HG03439 (cell line): ENCODE data around the gene ANKRD11.
A peak's percentile ranks its signal among the peaks of the same experiment; 100 is the strongest.
"Not testable (repeated sequence)": the region's sequence is repeated elsewhere in the genome, so short reads cannot be mapped to it uniquely, and the experiment has no call there.

Experiments
- ATAC-seq: cut with Tn5 transposase; IDR thresholded peaks from one replicate; pipeline ENCODE4 v1.9.1; 2021; ENCODE audit warnings: mild to moderate bottlenecking, moderate library complexity; ENCODE audit not compliant: unreplicated experiment

ANKRD11 gene

GRCh38 chr16:89253548-89254287 lies 236.6 kb downstream of the ANKRD11 start:
- no peak for ATAC-seq

GRCh38 chr16:89248196-89248982 lies 242.0 kb downstream of the ANKRD11 start:
- ATAC-seq, result no peak

GRCh38 chr16:89247734-89248075 lies 242.7 kb downstream of the ANKRD11 start:
- not testable (repeated sequence) for ATAC-seq

- peak; percentile 66 for ATAC-seq
These were observed 243.2 kb downstream of the ANKRD11 start for GRCh38 chr16:89246903-89247733.

- no peak for ATAC-seq
These were observed 243.9 kb downstream of the ANKRD11 start for GRCh38 chr16:89246383-89246902.

- ATAC-seq, result no peak
These were observed 245.6 kb downstream of the ANKRD11 start for GRCh38 chr16:89244754-89245153.

GRCh38 chr16:89244264-89244663 lies 246.1 kb downstream of the ANKRD11 start:
- not testable (repeated sequence) for ATAC-seq

- ATAC-seq, result no peak
These were observed 246.7 kb downstream of the ANKRD11 start for GRCh38 chr16:89243664-89244063.

- ATAC-seq, result no peak
These were observed 247.6 kb downstream of the ANKRD11 start for GRCh38 chr16:89242795-89243200.

- peak; percentile 71 for ATAC-seq
These were observed 249.0 kb downstream of the ANKRD11 start for GRCh38 chr16:89241187-89242007.

- ATAC-seq, result no peak
These were observed 252.6 kb downstream of the ANKRD11 start for GRCh38 chr16:89237733-89238132.

GRCh38 chr16:89233678-89234490 lies 256.5 kb downstream of the ANKRD11 start:
- no peak for ATAC-seq

- no peak for ATAC-seq
These were observed 258.3 kb downstream of the ANKRD11 start for GRCh38 chr16:89232107-89232506.

- ATAC-seq, result no peak
These were observed 260.1 kb downstream of the ANKRD11 start for GRCh38 chr16:89230255-89230654.

- no peak for ATAC-seq
These were observed 265.7 kb downstream of the ANKRD11 start for GRCh38 chr16:89224665-89225064.

- ATAC-seq, result no peak
These were observed 267.4 kb downstream of the ANKRD11 start for GRCh38 chr16:89222931-89223330.

GRCh38 chr16:89221604-89222003 lies 268.8 kb downstream of the ANKRD11 start:
- no peak for ATAC-seq

GRCh38 chr16:89219365-89219764 lies 271.0 kb downstream of the ANKRD11 start:
- ATAC-seq, result no peak
